DOHH2 (cell line): Measurements from ENCODE around the gene PHLPP1.

Experiments
- EZH2phosphoT487 ChIP-seq: fragments of 200-600 bp; sonication (generic); IDR thresholded peaks from 2 replicates; pipeline ENCODE4 v1.6.1; 2017; ENCODE audit warnings: borderline replicate concordance, mild to moderate bottlenecking, antibody characterized with exemption, low read length, moderate library complexity, mixed read lengths
- TF ChIP-seq, protein P1 (sequence below): fragments of 200-600 bp; sonication (generic); IDR thresholded peaks from one replicate; pipeline ENCODE4 v1.5.1; 2014; ENCODE audit warnings: antibody characterized with exemption, mild to moderate bottlenecking, low read depth, low read length; ENCODE audit not compliant: poor library complexity, severe bottlenecking

- TF ChIP-seq, protein P1, sequence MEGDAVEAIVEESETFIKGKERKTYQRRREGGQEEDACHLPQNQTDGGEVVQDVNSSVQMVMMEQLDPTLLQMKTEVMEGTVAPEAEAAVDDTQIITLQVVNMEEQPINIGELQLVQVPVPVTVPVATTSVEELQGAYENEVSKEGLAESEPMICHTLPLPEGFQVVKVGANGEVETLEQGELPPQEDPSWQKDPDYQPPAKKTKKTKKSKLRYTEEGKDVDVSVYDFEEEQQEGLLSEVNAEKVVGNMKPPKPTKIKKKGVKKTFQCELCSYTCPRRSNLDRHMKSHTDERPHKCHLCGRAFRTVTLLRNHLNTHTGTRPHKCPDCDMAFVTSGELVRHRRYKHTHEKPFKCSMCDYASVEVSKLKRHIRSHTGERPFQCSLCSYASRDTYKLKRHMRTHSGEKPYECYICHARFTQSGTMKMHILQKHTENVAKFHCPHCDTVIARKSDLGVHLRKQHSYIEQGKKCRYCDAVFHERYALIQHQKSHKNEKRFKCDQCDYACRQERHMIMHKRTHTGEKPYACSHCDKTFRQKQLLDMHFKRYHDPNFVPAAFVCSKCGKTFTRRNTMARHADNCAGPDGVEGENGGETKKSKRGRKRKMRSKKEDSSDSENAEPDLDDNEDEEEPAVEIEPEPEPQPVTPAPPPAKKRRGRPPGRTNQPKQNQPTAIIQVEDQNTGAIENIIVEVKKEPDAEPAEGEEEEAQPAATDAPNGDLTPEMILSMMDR, result no peak
- no peak for TF ChIP-seq EZH2phosphoT487
Measured at GRCh38 chr18:63017977-63018376, 302.6 kb downstream of the PHLPP1 start.
